Suprapubic skin (tissue), 4 donors: ENCODE results near the gene MBIP. TPM values are rescaled to one million over a fixed set of nuclear protein-coding genes. Genes with fewer than 3 reads are reported as not detected.

Experiments
- DNase-seq, 2 donors: peaks; one replicate each; pipeline ENCODE4 v3.0.0-alpha.2; 2019; ENCODE audit warnings: low spot score in 2 of 2
- H3K27ac ChIP-seq: fragments of 200-600 bp; sonication (generic); one replicate; pipeline ENCODE4 v1.5.1; 2019
- H3K27me3 ChIP-seq: fragments of 200-600 bp; sonication (generic); one replicate; pipeline ENCODE4 v1.5.1; 2019
- H3K36me3 ChIP-seq: fragments of 200-600 bp; sonication (generic); one replicate; pipeline ENCODE4 v1.5.1; 2019
- H3K4me1 ChIP-seq: fragments of 200-600 bp; sonication (generic); one replicate; pipeline ENCODE4 v1.5.1; 2019
- H3K4me3 ChIP-seq: fragments of 200-600 bp; sonication (generic); one replicate; pipeline ENCODE4 v1.5.1; 2019; ENCODE audit warnings: mild to moderate bottlenecking
- H3K9me3 ChIP-seq: fragments of 200-600 bp; sonication (generic); one replicate; pipeline ENCODE4 v1.5.1; 2019
- EP300 ChIP-seq: sonication (generic); formaldehyde crosslinking; IDR thresholded peaks from one replicate; pipeline ENCODE4 v1.6.1; 2017; ENCODE audit warnings: antibody characterized with exemption
- POLR2A ChIP-seq, 2 donors: fragments of 450-650 bp; IDR thresholded peaks; one replicate each; pipeline ENCODE4 v1.6.1; 2017; ENCODE audit warnings: antibody characterized with exemption in 2 of 2, mild to moderate bottlenecking in 2 of 2, moderate library complexity in 2 of 2
- POLR2AphosphoS5 ChIP-seq, 3 donors: sonication (generic); formaldehyde crosslinking; IDR thresholded peaks; one replicate each; pipeline ENCODE4 v1.6.1; 2017; ENCODE audit warnings: antibody characterized with exemption in 3 of 3
- WGBS: methylation state at CpG from one replicate; pipeline ENCODE4 v1.1.5; 2018; 5-methylcytosine and 5-hydroxymethylcytosine counted together
- total RNA-seq, 4 donors: library from RNA; depleted of rRNA; stranded (reverse); fragments of >200 nt; gene quantifications; one replicate each; pipeline ENCODE4 v1.1.0, GENCODE V29; 2016
- TF ChIP-seq, protein P1 (sequence below), 2 donors: fragments of 200-600 bp in 1 of 2; fragments of 450-650 bp in 1 of 2; sonication (generic) in 1 of 2; IDR thresholded peaks; one replicate each; pipeline ENCODE4 v1.5.1; 2016 to 2019; ENCODE audit warnings: antibody characterized with exemption in 2 of 2, mild to moderate bottlenecking in 1 of 2, moderate library complexity in 1 of 2

MBIP gene
- total RNA-seq, 4 donors from 2014 or later = 21.7 to 32.8 (median 25.2) TPM

DNA sequence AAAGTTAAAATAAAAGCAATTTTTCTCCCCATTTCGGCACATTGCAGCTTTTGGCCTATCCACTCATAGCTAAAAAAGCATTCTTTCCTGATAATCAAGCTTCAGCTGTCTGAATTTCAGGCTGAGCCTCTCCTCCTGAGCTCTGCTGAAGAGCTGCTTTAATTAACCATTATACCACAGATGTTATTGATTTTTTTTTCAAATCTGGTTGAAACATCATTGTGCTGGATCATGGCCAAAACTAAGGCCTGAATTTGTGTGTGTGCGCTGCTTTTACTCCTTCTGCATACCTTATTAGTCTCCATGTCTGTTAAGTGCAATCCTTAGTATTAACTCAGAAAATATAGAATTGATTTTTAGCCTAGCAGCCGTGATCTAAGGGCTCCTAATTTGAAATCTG, 52.3 kb downstream of the MBIP start:
- H3K36me3 ChIP-seq = no peaks in the 10 kb centered on the region
- no peak overlapping the region for H3K27ac ChIP-seq
- H3K4me1 ChIP-seq = peaks cover 9% of the 10 kb centered on the region
- peaks cover 20% of the 10 kb centered on the region for H3K27me3 ChIP-seq
- 76% methylated on average over 3 of the region's 3 CpGs for WGBS
- TF ChIP-seq POLR2A (IDR thresholded peaks at IDR 0.05) = no peak
- TF ChIP-seq POLR2AphosphoS5 (IDR thresholded peaks at IDR 0.05) = no peak
- no peak overlapping the region for H3K4me3 ChIP-seq
- H3K9me3 ChIP-seq = no peaks in the 10 kb centered on the region
- no peak for DNase-seq

DNA sequence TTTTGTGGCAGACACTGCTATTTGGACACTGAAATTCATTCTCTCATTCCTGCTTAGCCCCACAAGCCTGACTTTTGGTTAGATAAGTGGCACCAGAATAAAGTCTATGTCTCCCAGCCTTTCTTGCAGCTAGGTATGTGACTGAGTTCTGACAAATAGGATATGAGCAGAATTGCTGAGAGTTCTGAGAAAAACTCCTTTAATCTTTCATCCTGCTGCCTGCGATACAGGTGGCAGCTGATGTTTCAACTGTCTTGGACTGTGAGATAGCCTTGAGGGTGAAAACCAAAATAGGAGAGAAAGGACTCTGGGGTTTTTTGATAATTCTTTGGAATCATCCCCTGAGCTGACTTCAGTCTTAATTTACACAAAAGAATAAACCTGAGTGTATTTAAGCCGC, 55.8 kb downstream of the MBIP start:
- no peaks in the 10 kb centered on the region for H3K36me3 ChIP-seq
- TF ChIP-seq EP300 = no peak
- TF ChIP-seq POLR2A (IDR thresholded peaks at IDR 0.05) = no peak
- TF ChIP-seq, protein P1, sequence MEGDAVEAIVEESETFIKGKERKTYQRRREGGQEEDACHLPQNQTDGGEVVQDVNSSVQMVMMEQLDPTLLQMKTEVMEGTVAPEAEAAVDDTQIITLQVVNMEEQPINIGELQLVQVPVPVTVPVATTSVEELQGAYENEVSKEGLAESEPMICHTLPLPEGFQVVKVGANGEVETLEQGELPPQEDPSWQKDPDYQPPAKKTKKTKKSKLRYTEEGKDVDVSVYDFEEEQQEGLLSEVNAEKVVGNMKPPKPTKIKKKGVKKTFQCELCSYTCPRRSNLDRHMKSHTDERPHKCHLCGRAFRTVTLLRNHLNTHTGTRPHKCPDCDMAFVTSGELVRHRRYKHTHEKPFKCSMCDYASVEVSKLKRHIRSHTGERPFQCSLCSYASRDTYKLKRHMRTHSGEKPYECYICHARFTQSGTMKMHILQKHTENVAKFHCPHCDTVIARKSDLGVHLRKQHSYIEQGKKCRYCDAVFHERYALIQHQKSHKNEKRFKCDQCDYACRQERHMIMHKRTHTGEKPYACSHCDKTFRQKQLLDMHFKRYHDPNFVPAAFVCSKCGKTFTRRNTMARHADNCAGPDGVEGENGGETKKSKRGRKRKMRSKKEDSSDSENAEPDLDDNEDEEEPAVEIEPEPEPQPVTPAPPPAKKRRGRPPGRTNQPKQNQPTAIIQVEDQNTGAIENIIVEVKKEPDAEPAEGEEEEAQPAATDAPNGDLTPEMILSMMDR (IDR thresholded peaks at IDR 0.05) = no peak
- TF ChIP-seq POLR2AphosphoS5 (IDR thresholded peaks at IDR 0.05) = no peak
- no peak overlapping the region for H3K4me3 ChIP-seq
- no peaks in the 10 kb centered on the region for H3K27me3 ChIP-seq
- H3K9me3 ChIP-seq = no peaks in the 10 kb centered on the region
- H3K4me1 ChIP-seq = no peaks in the 10 kb centered on the region
- H3K27ac ChIP-seq = no peak overlapping the region
- 90% methylated on average over 2 of the region's 2 CpGs for WGBS
- no peak for DNase-seq

DNA sequence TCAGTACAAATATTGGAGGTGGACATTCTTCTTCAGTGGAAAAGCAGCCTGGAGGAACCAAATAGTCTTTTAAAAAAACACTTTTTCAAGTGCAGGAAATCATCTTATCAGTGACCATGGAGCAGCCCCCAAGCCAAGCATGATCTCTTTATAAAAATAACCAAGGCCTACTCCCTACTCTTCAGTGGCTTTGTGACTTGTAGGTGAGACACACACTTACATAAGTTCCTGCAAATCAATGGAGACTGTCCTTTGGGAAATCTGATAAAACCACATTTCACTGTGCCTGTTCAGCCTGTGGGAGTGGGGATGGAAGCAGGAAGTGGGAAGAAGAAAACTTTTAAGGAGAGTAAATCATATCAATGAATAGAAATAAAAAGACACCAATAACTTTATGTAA, 56.3 kb downstream of the MBIP start:
- no peak overlapping the region for H3K27ac ChIP-seq
- TF ChIP-seq POLR2A (IDR thresholded peaks at IDR 0.05) (no peak), POLR2AphosphoS5 (IDR thresholded peaks at IDR 0.05) (no peak), EP300 (no peak)
- TF ChIP-seq, protein P1 (IDR thresholded peaks at IDR 0.05) = no peak
- no peaks in the 10 kb centered on the region for H3K36me3 ChIP-seq
- no peaks in the 10 kb centered on the region for H3K4me1 ChIP-seq
- H3K4me3 ChIP-seq = no peak overlapping the region
- no peaks in the 10 kb centered on the region for H3K27me3 ChIP-seq
- H3K9me3 ChIP-seq = no peaks in the 10 kb centered on the region
- DNase-seq = no peak

DNA sequence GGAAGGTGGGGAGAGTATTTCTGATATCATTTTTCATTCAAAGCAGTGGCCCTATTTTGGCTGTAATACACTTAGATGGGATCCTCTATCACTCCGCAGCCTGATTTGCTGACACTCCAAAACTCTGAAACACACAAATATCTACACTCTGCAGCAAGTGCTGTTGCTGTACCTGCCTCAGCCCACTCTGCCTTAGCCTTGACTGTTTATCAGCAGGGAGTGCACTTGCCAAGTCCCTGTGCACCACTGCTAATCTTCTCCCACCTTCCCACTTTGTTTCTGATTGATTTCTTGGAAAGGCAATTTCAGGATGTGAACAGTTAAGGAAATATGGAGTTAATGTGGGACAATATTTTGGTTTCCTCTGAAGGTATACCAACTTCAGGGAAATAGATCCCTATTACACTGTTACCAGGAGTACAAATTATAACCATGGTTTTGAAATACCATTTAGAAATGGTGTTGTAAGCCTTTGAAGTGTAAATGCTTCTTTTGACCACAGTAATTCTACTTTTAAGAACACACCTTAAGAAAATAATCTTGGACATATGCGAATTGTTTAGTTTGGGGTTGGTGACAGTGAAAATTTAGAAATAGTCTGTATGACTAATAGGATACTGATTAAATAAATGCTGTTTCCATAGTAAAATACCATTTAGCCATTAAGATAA, 59.3 kb downstream of the MBIP start:
- WGBS = 86% methylated on average over 2 of the region's 2 CpGs
- Histone ChIP-seq H3K27me3 (no peaks in the 10 kb centered on the region), H3K4me3 (no peak overlapping the region), H3K36me3 (no peaks in the 10 kb centered on the region), H3K4me1 (peaks cover 7% of the 10 kb centered on the region), H3K9me3 (no peaks in the 10 kb centered on the region), H3K27ac (no peak overlapping the region)
- TF ChIP-seq, protein P1 (IDR thresholded peaks at IDR 0.05) = no peak
- TF ChIP-seq POLR2A (IDR thresholded peaks at IDR 0.05) (no peak), EP300 (no peak), POLR2AphosphoS5 (IDR thresholded peaks at IDR 0.05) (no peak)
- no peak for DNase-seq

DNA sequence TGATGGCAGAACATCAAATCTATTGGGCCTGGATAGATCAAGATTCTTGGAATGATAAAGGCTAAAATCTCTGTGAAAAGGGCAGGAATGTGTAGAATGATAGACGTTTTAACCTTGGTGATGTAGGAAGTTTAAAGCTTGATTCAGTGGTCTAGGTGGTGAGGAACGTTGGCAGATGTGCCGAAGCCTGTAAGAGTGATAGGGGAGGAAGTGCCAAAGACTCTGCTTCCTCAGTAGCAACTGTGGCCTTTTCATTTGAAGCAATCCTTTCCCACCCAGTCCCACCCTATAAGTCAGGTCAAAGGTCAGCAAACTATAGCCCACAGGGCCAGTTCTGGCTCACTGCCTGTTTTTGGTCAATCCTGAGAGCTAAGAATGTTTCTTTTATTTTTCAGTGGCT, 62.2 kb downstream of the MBIP start:
- Histone ChIP-seq H3K27me3 (no peaks in the 10 kb centered on the region), H3K36me3 (no peaks in the 10 kb centered on the region), H3K4me3 (no peak overlapping the region), H3K9me3 (no peaks in the 10 kb centered on the region), H3K4me1 (peaks cover 12% of the 10 kb centered on the region), H3K27ac (no peak overlapping the region)
- DNase-seq = no peak
- TF ChIP-seq POLR2AphosphoS5 (IDR thresholded peaks at IDR 0.05) (no peak), POLR2A (IDR thresholded peaks at IDR 0.05) (no peak), EP300 (no peak)
- TF ChIP-seq, protein P1 (IDR thresholded peaks at IDR 0.05) = no peak
- 59% methylated on average over 3 of the region's 3 CpGs for WGBS
